Endodermal cell (in vitro differentiated cells): ENCODE data around the gene KCNC4. TPM values are rescaled to one million over a fixed set of nuclear protein-coding genes. Genes with fewer than 3 reads are reported as not detected.

Experiments
- DNase-seq: peaks from one replicate; pipeline ENCODE4 v3.0.0-alpha.2; 2017
- H3K27ac ChIP-seq: 2 replicates; pipeline ENCODE4 v1.5.1; 2013; ENCODE audit warnings: mild to moderate bottlenecking, low read depth, low read length, moderate library complexity
- H3K27me3 ChIP-seq: 2 replicates; pipeline ENCODE4 v1.6.1; 2013; ENCODE audit warnings: mild to moderate bottlenecking, low read length, moderate library complexity; ENCODE audit not compliant: insufficient read depth, control insufficient read depth, poor library complexity, severe bottlenecking
- H3K36me3 ChIP-seq: 2 replicates; pipeline ENCODE4 v1.7.0; 2013; ENCODE audit warnings: mild to moderate bottlenecking, low read length, moderate library complexity; ENCODE audit not compliant: control insufficient read depth, insufficient read depth
- H3K4me1 ChIP-seq: one replicate; pipeline ENCODE4 v1.7.0; 2013; ENCODE audit warnings: low read length; ENCODE audit not compliant: control insufficient read depth, insufficient read depth
- H3K4me3 ChIP-seq: 2 replicates; pipeline ENCODE4 v1.5.1; 2013; ENCODE audit warnings: mild to moderate bottlenecking, low read length, moderate library complexity
- H3K9ac ChIP-seq: 2 replicates; pipeline ENCODE4 v1.6.1; 2013; ENCODE audit warnings: mild to moderate bottlenecking, low read length, moderate library complexity; ENCODE audit not compliant: poor library complexity, severe bottlenecking; ENCODE audit errors: extremely low read depth
- H3K9me3 ChIP-seq: 2 replicates; pipeline ENCODE4 v1.6.1; 2013; ENCODE audit warnings: mild to moderate bottlenecking, low read length, moderate library complexity; ENCODE audit not compliant: control insufficient read depth
- H3K27ac Mint-ChIP-seq: 2 replicates; pipeline ENCODE4 v1.8.0; 2020; ENCODE audit warnings: mixed read lengths
- H3K27me3 Mint-ChIP-seq: 2 replicates; pipeline ENCODE4 v1.8.0; 2021; ENCODE audit warnings: mild to moderate bottlenecking, mixed read lengths; ENCODE audit not compliant: insufficient read depth
- H3K36me3 Mint-ChIP-seq: 2 replicates; pipeline ENCODE4 v1.8.0; 2020; ENCODE audit warnings: low read depth, mixed read lengths
- H3K4me1 Mint-ChIP-seq: 2 replicates; pipeline ENCODE4 v1.8.0; 2020; ENCODE audit warnings: mixed read lengths
- H3K4me3 Mint-ChIP-seq: 2 replicates; pipeline ENCODE4 v1.8.0; 2020; ENCODE audit warnings: mild to moderate bottlenecking, moderate library complexity, mixed read lengths
- H3K9me3 Mint-ChIP-seq: 2 replicates; pipeline ENCODE4 v1.8.0; 2020; ENCODE audit warnings: mild to moderate bottlenecking, mixed read lengths
- WGBS, 2 experiments: methylation state at CpG; one replicate each; pipeline versions ENCODE4 v1.1.5 to v1.1.7; 2013; ENCODE audit warnings: missing lambda C conversion rate in 2 of 2, mixed read lengths in 1 of 2; ENCODE audit not compliant: insufficient coverage in 1 of 2, insufficient read length in 1 of 2; 5-methylcytosine and 5-hydroxymethylcytosine counted together
- total RNA-seq, 2 donors: library from RNA; stranded (reverse); fragmentation: NEBNext Ultra II Directional in 1 of 2; extraction: Animal tissue kit (Norgen Biotek cat#: 25700) in 1 of 2; gene quantifications; 2 replicates in 1 of 2; 3 replicates in 1 of 2; pipeline ENCODE4 v1.2.1, GENCODE V29; 2021
- TF ChIP-seq, protein P1 (sequence below): fragments of 200-600 bp; sonication (generic); conservative IDR thresholded peaks from 2 replicates; pipeline ENCODE4 v1.5.0; 2021; ENCODE audit warnings: antibody characterized with exemption, mild to moderate bottlenecking

KCNC4 gene
- total RNA-seq, 2 donors from 2014 or later, result 7.6 to 10.2 TPM

DNA sequence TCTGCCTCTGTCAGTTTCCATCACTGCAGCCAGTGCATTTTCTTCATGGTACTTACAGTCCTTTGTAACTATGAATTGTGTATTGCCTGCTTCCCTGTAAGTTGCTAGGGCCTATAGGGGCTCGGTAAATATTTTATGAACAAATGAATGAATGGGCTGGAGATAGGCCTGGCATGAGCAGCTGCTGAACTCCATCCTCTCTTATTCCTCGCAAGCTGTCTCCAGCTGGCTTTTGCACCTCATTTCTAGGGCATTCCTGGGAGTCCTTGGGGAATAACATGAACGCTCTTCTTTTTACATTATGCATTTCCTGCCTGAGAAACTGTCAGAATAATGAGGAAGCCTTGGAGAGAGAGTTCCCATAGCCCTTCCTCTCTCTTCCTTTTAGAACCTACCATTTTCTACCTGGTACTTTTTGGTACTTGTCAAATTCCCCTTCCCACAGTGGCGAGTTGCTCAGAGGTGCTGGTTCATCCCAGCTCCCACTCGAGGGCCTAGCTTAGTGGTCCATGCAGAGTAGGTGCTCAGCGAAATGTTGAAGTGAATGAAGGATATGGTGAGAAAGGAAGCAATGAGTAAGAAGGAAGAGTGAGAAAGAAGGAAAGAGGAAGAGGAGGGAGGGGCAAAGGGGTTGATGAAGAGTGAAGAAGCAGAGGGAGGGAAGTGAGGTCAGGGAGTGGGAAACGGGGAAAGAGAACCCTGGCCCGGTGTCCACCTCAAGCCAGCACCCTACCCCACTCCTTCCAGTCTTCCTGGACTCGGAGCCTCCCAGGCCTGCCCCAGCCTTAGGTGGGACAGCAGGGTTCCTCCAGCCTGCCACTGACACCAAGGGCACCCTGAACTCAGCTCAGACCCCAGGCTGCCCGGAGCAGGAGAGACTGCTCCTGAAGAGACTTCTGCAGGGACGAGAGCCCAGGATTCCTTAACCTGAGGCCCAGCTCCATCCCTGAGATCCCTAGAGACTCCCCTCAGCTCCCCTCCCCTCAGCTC lies 29.6 kb downstream of the KCNC4 start:
- TF ChIP-seq, protein P1, sequence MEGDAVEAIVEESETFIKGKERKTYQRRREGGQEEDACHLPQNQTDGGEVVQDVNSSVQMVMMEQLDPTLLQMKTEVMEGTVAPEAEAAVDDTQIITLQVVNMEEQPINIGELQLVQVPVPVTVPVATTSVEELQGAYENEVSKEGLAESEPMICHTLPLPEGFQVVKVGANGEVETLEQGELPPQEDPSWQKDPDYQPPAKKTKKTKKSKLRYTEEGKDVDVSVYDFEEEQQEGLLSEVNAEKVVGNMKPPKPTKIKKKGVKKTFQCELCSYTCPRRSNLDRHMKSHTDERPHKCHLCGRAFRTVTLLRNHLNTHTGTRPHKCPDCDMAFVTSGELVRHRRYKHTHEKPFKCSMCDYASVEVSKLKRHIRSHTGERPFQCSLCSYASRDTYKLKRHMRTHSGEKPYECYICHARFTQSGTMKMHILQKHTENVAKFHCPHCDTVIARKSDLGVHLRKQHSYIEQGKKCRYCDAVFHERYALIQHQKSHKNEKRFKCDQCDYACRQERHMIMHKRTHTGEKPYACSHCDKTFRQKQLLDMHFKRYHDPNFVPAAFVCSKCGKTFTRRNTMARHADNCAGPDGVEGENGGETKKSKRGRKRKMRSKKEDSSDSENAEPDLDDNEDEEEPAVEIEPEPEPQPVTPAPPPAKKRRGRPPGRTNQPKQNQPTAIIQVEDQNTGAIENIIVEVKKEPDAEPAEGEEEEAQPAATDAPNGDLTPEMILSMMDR, result no peak
- H3K4me1 ChIP-seq, result peaks cover 4% of the 10 kb centered on the region
- H3K4me1 Mint-ChIP-seq, result peaks cover 12% of the 10 kb centered on the region
- H3K4me3 ChIP-seq, result no peak overlapping the region
- no peaks in the 10 kb centered on the region for H3K36me3 Mint-ChIP-seq
- H3K27me3 Mint-ChIP-seq, result peaks cover 7% of the 10 kb centered on the region
- no peak overlapping the region for H3K4me3 Mint-ChIP-seq
- no peaks in the 10 kb centered on the region for H3K27me3 ChIP-seq
- H3K36me3 ChIP-seq, result no peaks in the 10 kb centered on the region
- WGBS, 2 experiments, result 83 to 88% methylated on average over 3 to 10 of the region's 11 CpGs
- H3K9me3 ChIP-seq, result no peaks in the 10 kb centered on the region
- no peak overlapping the region for H3K27ac Mint-ChIP-seq
- no peak overlapping the region for H3K9ac ChIP-seq
- peak overlapping the region; percentile 30 for H3K27ac ChIP-seq
- H3K9me3 Mint-ChIP-seq, result no peaks in the 10 kb centered on the region
- DNase-seq, result no peak

DNA sequence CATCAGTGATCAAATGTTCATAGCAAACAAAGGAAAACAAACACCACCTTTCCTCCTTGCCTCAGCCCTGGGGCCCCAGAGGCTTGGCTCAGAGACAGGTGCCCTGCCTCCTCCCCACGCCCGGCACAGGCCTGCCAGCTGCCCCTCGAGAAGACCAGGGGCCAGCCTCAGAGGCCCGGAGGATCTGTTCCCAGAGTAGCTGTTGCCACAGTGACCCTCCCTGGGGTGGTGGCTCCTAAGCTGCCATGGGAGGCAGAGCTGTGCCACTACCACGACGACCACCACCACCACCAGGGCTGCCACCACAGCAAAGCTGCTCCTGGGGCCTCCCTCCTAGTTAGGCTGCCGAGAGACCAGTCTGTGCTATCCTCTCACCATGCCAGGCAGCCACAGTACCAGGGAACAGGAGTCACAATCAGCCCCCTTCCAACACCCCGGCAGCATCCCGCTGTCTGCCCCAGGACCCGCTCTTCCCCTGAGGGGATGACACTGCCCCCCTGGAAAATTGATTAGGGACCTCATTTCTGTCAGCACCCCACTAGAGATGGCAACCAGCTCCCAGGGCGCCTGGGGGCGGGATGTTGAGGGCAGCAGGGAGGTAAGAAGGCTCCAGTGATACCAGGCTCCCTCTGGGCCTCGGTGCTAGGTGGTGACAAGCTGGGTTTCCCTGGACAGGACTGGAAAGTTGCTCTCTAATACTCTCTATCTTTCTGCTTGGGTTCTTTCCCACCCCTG lies 30.5 kb downstream of the KCNC4 start:
- Mint-ChIP-seq H3K9me3 (no peaks in the 10 kb centered on the region), H3K36me3 (no peaks in the 10 kb centered on the region), H3K27me3 (peaks cover 11% of the 10 kb centered on the region), H3K4me3 (no peak overlapping the region), H3K4me1 (peaks cover 12% of the 10 kb centered on the region), H3K27ac (no peak overlapping the region)
- Histone ChIP-seq H3K36me3 (no peaks in the 10 kb centered on the region), H3K27ac (peak overlapping the region; percentile 30), H3K9ac (no peak overlapping the region), H3K27me3 (no peaks in the 10 kb centered on the region), H3K4me3 (no peak overlapping the region), H3K9me3 (no peaks in the 10 kb centered on the region), H3K4me1 (peaks cover 4% of the 10 kb centered on the region)
- TF ChIP-seq, protein P1, result no peak
- DNase-seq, result no peak
- WGBS, 2 experiments, result 84 to 89% methylated on average over 7 to 13 of the region's 13 CpGs

DNA sequence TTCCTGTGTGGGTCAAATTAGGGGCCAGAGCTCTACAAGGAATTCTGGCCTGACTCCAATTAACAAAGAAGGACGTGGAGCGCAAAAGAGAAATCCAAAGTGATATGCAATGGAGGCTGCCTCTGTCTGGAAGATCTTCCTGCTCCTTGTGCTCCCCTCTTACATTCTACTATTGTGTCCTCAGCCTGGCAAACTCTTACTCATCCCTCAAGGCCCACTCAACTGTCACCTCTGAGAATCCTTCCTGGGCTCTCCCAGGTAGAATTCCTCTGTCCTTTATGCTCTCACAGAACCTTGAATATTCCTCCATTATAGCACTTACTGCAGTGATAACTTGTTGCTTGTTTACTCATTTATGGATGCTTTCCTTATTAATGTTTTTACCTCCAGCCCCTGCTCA lies 31.4 kb downstream of the KCNC4 start:
- Histone ChIP-seq H3K36me3 (no peaks in the 10 kb centered on the region), H3K9ac (no peak overlapping the region), H3K9me3 (no peaks in the 10 kb centered on the region), H3K27me3 (no peaks in the 10 kb centered on the region), H3K27ac (no peak overlapping the region), H3K4me3 (no peak overlapping the region), H3K4me1 (peaks cover under 1% of the 10 kb centered on the region)
- TF ChIP-seq, protein P1, result no peak
- 35 to 50% methylated on average over 2 of the region's 2 CpGs for WGBS, 2 experiments
- DNase-seq, result no peak
- no peak overlapping the region for H3K27ac Mint-ChIP-seq
- peaks cover 12% of the 10 kb centered on the region for H3K4me1 Mint-ChIP-seq
- H3K9me3 Mint-ChIP-seq, result no peaks in the 10 kb centered on the region
- H3K36me3 Mint-ChIP-seq, result no peaks in the 10 kb centered on the region
- no peak overlapping the region for H3K4me3 Mint-ChIP-seq
- peaks cover 16% of the 10 kb centered on the region for H3K27me3 Mint-ChIP-seq
